HepG2 (cell line): Measurements from ENCODE around the gene SLC5A12. TPM values are rescaled to one million over a fixed set of nuclear protein-coding genes. Genes with fewer than 3 reads are reported as not detected.

Experiments
- ATAC-seq: fragments of 200-7000 bp; cut with Tn5 transposase; 3 replicates; pipeline ENCODE4 v1.9.1; 2020; ENCODE audit warnings: mild to moderate bottlenecking, moderate library complexity
- BruUV-seq: library from RNA; stranded (reverse); fragments of 400-500 nt; replicated peaks from 2 replicates; lab custom pipeline; 2021; lab: Mats Ljungman, UMichigan
- CTCF ChIA-PET: fragments of 300-600 bp; formaldehyde crosslinking; extraction: SDS; loops from one replicate; lab custom pipeline; 2021; ENCODE audit warnings: low total read pairs, inconsistent platforms, low intra/inter-chr PET ratio; lab: Yijun Ruan, JAX
- POLR2A ChIA-PET: fragments of 350-600 bp; sonication (Branson Sonifier 250); formaldehyde crosslinking; loops from one replicate; lab custom pipeline; 2020; ENCODE audit warnings: antibody characterized with exemption, inconsistent platforms; lab: Yijun Ruan, JAX
- DNase-seq: peaks from one replicate; pipeline ENCODE4 v3.0.0-alpha.2; 2015; ENCODE audit warnings: low spot score
- FAIRE-seq: peaks from 3 replicates; lab custom pipeline; 2011; peaks lifted over from hg19 to GRCh38; lab: Jason Lieb, UNC
- H2AFZ ChIP-seq: one replicate; pipeline ENCODE4 v1.6.1; 2011; ENCODE audit warnings: low read length, inconsistent platforms
- H3K27ac ChIP-seq: fragments of 300-600 bp; 3 replicates; pipeline ENCODE4 v1.8.0; 2011; ENCODE audit warnings: mixed run types, mild to moderate bottlenecking, mixed read lengths, low read length, inconsistent platforms; ENCODE audit not compliant: insufficient read depth; ENCODE audit errors: extremely low read length
- H3K27me3 ChIP-seq, 2 experiments: fragments of 200-600 bp in 1 of 2; 2 replicates in 1 of 2; 3 replicates in 1 of 2; pipeline versions ENCODE4 v1.6.0 to v1.8.0; 2011; ENCODE audit warnings: low read length in 2 of 2, mild to moderate bottlenecking in 2 of 2, moderate library complexity in 2 of 2, inconsistent platforms in 1 of 2; ENCODE audit not compliant: insufficient read depth in 2 of 2, control insufficient read depth in 1 of 2
- H3K36me3 ChIP-seq, 2 experiments: fragments of 200-600 bp in 1 of 2; replicated peaks in 1 of 2; 2 replicates in 1 of 2; 3 replicates in 1 of 2; pipeline versions ENCODE4 v1.5.1 to v1.8.0; 2011; ENCODE audit warnings: low read length in 2 of 2, inconsistent platforms in 1 of 2; ENCODE audit not compliant: insufficient read depth in 2 of 2, control insufficient read depth in 1 of 2
- H3K4me1 ChIP-seq: 2 replicates; pipeline ENCODE4 v1.5.1; 2012; ENCODE audit warnings: low read length, inconsistent platforms; ENCODE audit not compliant: insufficient read depth
- H3K4me2 ChIP-seq: 2 replicates; pipeline ENCODE4 v1.6.0; 2011; ENCODE audit warnings: low read depth, low read length, inconsistent platforms
- H3K4me3 ChIP-seq, 3 experiments: fragments of 200-600 bp in 1 of 3; sonication (generic), shearing (Covaris generic) in 1 of 3; replicated peaks in 1 of 3; 2 replicates each; pipeline ENCODE4 v1.5.1; 2011 to 2016; ENCODE audit warnings: low read length in 3 of 3, inconsistent platforms in 2 of 3, low read depth in 2 of 3, mild to moderate bottlenecking in 2 of 3, control low read depth in 1 of 3, mixed read lengths in 1 of 3; ENCODE audit not compliant: insufficient read depth in 1 of 3
- H3K79me2 ChIP-seq: one replicate; pipeline ENCODE4 v1.6.1; 2011; ENCODE audit warnings: low read length, inconsistent platforms; ENCODE audit not compliant: insufficient read depth
- H3K9ac ChIP-seq: 2 replicates; pipeline ENCODE4 v1.6.0; 2011; ENCODE audit warnings: mild to moderate bottlenecking, low read depth, low read length, inconsistent platforms; ENCODE audit not compliant: insufficient read depth
- H3K9me3 ChIP-seq: 2 replicates; pipeline ENCODE4 v1.5.1; 2012; ENCODE audit warnings: mild to moderate bottlenecking, low read length
- H4K20me1 ChIP-seq: 2 replicates; pipeline ENCODE4 v1.6.0; 2011; ENCODE audit warnings: inconsistent platforms, mild to moderate bottlenecking, low read length, moderate library complexity; ENCODE audit not compliant: insufficient read depth
- CCDC6 ChIP-seq: sonication (generic); formaldehyde crosslinking; IDR thresholded peaks from 2 replicates; pipeline ENCODE4 v1.8.1; 2022; ENCODE audit warnings: mild to moderate bottlenecking, missing genetic modification reagents, moderate library complexity
- ERF ChIP-seq: IDR thresholded peaks from 2 replicates; pipeline ENCODE4 v1.6.1; 2018; ENCODE audit warnings: missing biosample characterization, missing genetic modification reagents
- MAF1 ChIP-seq: sonication (generic); formaldehyde crosslinking; IDR thresholded peaks from 2 replicates; pipeline ENCODE4 v1.5.0; 2020; ENCODE audit warnings: missing genetic modification reagents, borderline replicate concordance
- ZNF121 ChIP-seq: sonication (generic); formaldehyde crosslinking; IDR thresholded peaks from 2 replicates; pipeline ENCODE4 v1.5.0; 2020; ENCODE audit warnings: mild to moderate bottlenecking, missing genetic modification reagents
- ZNF547 ChIP-seq: sonication (generic); formaldehyde crosslinking; IDR thresholded peaks from 2 replicates; pipeline ENCODE4 v1.5.1; 2020; ENCODE audit warnings: mild to moderate bottlenecking, missing genetic modification reagents
- ZNF605 ChIP-seq: sonication (generic); formaldehyde crosslinking; IDR thresholded peaks from 2 replicates; pipeline ENCODE4 v1.8.0; 2022; ENCODE audit warnings: mild to moderate bottlenecking, missing genetic modification reagents
- WGBS: methylation state at CpG from one replicate; pipeline ENCODE4 v1.1.6; 2017; ENCODE audit warnings: low lambda C conversion rate; 5-methylcytosine and 5-hydroxymethylcytosine counted together
- in situ Hi-C: cut with HindIII; loops from 2 replicates; pipeline ENCODE4 v1.10.0; 2017; ENCODE audit warnings: low pct_unique_long_range_greater_than_20kb; ENCODE audit not compliant: extremely low pct_ligation_motif_present
- intact Hi-C: fragments of 100-400 bp; cut with micrococcal nuclease; formaldehyde crosslinking; loops from one replicate; pipeline ENCODE4 v1.10.0; 2022; ENCODE audit not compliant: unreplicated experiment
- polyA plus RNA-seq, 8 experiments: library from polyadenylated mRNA; depleted of rRNA in 3 of 8; stranded (reverse) in 7 of 8; unstranded in 1 of 8; fragments of >200 nt; fragmentation: Illumina TruSeq in 4 of 8; extraction: Trizol in 4 of 8; gene quantifications; 2 replicates each; pipeline versions ENCODE4 v1.2.1 to v1.2.3, GENCODE V29; 2011 to 2016; ENCODE audit warnings: low read depth in 4 of 8, missing spikeins in 1 of 8, mixed read lengths in 1 of 8; ENCODE audit not compliant: insufficient read depth in 1 of 8
- total RNA-seq, 5 experiments: library from RNA; depleted of rRNA; stranded (reverse); fragments of >200 nt; fragmentation: Illumina TruSeq; extraction: Trizol; gene quantifications; 2 replicates each; pipeline ENCODE4 v1.2.3, GENCODE V29; 2016; ENCODE audit warnings: low read depth in 1 of 5
- TF ChIP-seq, protein P1 (sequence below): sonication (generic); formaldehyde crosslinking; IDR thresholded peaks from 2 replicates; pipeline ENCODE4 v1.9.0; 2021; ENCODE audit warnings: missing genetic modification reagents, mild to moderate bottlenecking, borderline replicate concordance
- TF ChIP-seq, protein P2 (sequence below): sonication (generic); formaldehyde crosslinking; IDR thresholded peaks from 2 replicates; pipeline ENCODE4 v1.8.1; 2023; ENCODE audit warnings: missing genetic modification reagents, inconsistent platforms, borderline replicate concordance

SLC5A12 gene
- total and polyA plus RNA-seq, 2 of the 13 experiments (the other 11 are each of a cell fraction or from before 2014, with no cell fraction given), result not detected

DNA sequence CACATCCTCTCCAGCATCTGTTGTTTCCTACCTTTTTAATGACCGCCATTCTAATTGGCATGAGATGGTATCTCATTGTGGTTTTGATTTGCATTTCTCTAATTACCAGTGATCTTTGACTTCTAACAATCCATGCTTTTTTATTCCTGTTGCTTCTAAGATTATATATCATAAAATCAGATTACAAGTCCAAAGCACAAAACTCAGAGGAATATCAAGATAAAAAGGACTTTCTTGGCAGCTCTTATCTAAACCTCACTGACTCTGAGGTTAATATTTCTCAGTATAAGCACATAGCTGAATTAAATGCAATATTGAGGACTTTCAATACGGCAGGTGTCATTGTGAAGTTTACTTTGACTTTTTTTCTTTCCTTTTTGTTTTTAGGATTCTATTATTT lies 11.4 kb downstream of the SLC5A12 start:
- Histone ChIP-seq H3K9me3 (no peaks in the 10 kb centered on the region), H3K9ac (no peak overlapping the region), H3K4me3 (no peak overlapping the region), H3K36me3 (no peaks in the 10 kb centered on the region), H3K27ac (no peak overlapping the region), H3K4me1 (no peaks in the 10 kb centered on the region), H2AFZ (no peak overlapping the region), H3K4me2 (no peak overlapping the region), H3K27me3 (no peaks in the 10 kb centered on the region), H4K20me1 (no peaks in the 10 kb centered on the region), H3K79me2 (no peaks in the 10 kb centered on the region)
- POLR2A ChIA-PET, result no interaction called here
- no TSS peak for BruUV-seq
- CTCF ChIA-PET, result no interaction called here
- FAIRE-seq, result no peak
- in situ Hi-C loops, result no loop called here
- TF ChIP-seq ZNF605 (no peak), CCDC6 (CRISPR knock-in tag) (no peak), MAF1 (CRISPR knock-in tag) (no peak), ZNF547 (CRISPR knock-in tag) (no peak), ZNF121 (CRISPR knock-in tag) (no peak), ERF (CRISPR knock-in tag) (no peak)
- TF ChIP-seq, protein P1, sequence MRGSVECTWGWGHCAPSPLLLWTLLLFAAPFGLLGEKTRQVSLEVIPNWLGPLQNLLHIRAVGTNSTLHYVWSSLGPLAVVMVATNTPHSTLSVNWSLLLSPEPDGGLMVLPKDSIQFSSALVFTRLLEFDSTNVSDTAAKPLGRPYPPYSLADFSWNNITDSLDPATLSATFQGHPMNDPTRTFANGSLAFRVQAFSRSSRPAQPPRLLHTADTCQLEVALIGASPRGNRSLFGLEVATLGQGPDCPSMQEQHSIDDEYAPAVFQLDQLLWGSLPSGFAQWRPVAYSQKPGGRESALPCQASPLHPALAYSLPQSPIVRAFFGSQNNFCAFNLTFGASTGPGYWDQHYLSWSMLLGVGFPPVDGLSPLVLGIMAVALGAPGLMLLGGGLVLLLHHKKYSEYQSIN, result no peak
- TF ChIP-seq, protein P2, sequence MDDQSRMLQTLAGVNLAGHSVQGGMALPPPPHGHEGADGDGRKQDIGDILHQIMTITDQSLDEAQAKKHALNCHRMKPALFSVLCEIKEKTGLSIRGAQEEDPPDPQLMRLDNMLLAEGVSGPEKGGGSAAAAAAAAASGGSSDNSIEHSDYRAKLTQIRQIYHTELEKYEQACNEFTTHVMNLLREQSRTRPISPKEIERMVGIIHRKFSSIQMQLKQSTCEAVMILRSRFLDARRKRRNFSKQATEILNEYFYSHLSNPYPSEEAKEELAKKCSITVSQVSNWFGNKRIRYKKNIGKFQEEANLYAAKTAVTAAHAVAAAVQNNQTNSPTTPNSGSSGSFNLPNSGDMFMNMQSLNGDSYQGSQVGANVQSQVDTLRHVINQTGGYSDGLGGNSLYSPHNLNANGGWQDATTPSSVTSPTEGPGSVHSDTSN, result no peak
- no peak for DNase-seq
- ATAC-seq, result no peak
- intact Hi-C loops, result no loop called here
- WGBS, result 28% methylated on average over 2 of the region's 2 CpGs
